ENCODE results near the gene SYT2.

Gene SYT2

DNA sequence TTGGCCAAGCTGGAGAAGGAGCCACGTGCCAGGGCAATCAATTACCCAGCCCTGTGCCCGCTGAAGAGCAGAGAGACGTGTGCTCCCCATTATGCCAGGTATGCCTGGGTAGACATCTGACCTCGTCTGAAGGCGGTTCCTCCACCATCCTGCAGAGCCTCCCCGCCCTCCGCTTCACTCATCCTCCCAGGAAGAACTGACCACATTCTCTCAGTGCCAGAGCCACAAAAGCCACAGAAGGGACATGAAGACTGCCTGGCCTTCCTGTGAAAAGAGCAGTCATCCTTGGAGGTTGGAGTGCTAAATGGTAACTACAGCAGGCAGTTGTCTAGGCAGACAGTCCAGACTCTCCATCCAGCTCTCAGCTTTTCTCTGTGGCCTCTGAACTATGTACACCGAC is 12.0 kb downstream of the SYT2 start:
- peak; percentile 17; the same call in 1 of the 3 replicates for ATAC-seq (ENCODE audit: insufficient read depth, low read depth)
- H3K27me3 ChIP-seq (ENCODE audit: insufficient read depth, low read length, poor library complexity), result no peaks in the 10 kb centered on the region
- no peak overlapping the region for H3K9ac ChIP-seq (ENCODE audit: low read depth, low read length)
- DNase-seq, result no peak
- H3K79me2 ChIP-seq (ENCODE audit: insufficient read depth, low read length), result no peaks in the 10 kb centered on the region
- H4K20me1 ChIP-seq (ENCODE audit: insufficient read depth, low read length), result peaks cover 4% of the 10 kb centered on the region; the same call in 1 of the 2 replicates
- H3K4me3 ChIP-seq (ENCODE audit: low read depth in 1 of 2, low read length in 2 of 2), result no peak overlapping the region
- no peaks in the 10 kb centered on the region for H3K9me3 ChIP-seq (ENCODE audit: insufficient read depth, low read length, severe bottlenecking)
- no peak overlapping the region for H2AFZ ChIP-seq (ENCODE audit: low read depth, low read length)
- H3K4me1 ChIP-seq (ENCODE audit: insufficient read depth, low read length), result no peaks in the 10 kb centered on the region
- no peaks in the 10 kb centered on the region for H3K36me3 ChIP-seq (ENCODE audit: insufficient read depth, low read length)
- no peak overlapping the region for H3K27ac ChIP-seq (ENCODE audit: low read length)
- no peak overlapping the region for H3K4me2 ChIP-seq (ENCODE audit: insufficient read depth, low read length)
- TF ChIP-seq EZH2 (IDR thresholded peaks at IDR 0.05; ENCODE audit: borderline replicate concordance, low read depth, low read length, severe bottlenecking), result no peak
- TF ChIP-seq, protein P1, sequence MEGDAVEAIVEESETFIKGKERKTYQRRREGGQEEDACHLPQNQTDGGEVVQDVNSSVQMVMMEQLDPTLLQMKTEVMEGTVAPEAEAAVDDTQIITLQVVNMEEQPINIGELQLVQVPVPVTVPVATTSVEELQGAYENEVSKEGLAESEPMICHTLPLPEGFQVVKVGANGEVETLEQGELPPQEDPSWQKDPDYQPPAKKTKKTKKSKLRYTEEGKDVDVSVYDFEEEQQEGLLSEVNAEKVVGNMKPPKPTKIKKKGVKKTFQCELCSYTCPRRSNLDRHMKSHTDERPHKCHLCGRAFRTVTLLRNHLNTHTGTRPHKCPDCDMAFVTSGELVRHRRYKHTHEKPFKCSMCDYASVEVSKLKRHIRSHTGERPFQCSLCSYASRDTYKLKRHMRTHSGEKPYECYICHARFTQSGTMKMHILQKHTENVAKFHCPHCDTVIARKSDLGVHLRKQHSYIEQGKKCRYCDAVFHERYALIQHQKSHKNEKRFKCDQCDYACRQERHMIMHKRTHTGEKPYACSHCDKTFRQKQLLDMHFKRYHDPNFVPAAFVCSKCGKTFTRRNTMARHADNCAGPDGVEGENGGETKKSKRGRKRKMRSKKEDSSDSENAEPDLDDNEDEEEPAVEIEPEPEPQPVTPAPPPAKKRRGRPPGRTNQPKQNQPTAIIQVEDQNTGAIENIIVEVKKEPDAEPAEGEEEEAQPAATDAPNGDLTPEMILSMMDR (IDR thresholded peaks at IDR 0.05; ENCODE audit: borderline replicate concordance, extremely low read depth, low read length, poor library complexity, severe bottlenecking), result no peak

DNA sequence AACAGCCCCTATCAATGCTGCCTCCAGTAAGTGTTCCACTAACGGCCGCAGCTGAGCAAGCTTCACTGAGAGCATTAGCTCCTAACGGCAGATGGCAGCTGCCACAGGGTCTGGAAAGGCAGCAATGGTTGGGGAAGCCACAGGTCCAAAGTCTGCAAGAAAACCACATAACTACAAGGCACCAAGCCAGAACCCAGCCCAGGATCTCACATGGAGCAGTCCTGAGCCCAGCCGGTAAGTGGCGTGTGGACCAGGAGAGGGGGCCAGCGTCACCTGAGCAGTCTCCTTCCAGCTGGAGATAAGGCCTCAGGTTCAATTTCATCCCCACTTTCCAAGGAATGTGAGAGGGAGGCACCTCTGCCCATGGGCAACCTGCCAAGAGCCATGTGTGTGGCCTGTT is 13.2 kb downstream of the SYT2 start:
- TF ChIP-seq, protein P1 (IDR thresholded peaks at IDR 0.05; ENCODE audit: borderline replicate concordance, extremely low read depth, low read length, poor library complexity, severe bottlenecking), result no peak
- no peak for TF ChIP-seq EZH2 (IDR thresholded peaks at IDR 0.05; ENCODE audit: borderline replicate concordance, low read depth, low read length, severe bottlenecking)
- peaks cover 5% of the 10 kb centered on the region for H4K20me1 ChIP-seq (ENCODE audit: insufficient read depth, low read length)
- H3K36me3 ChIP-seq (ENCODE audit: insufficient read depth, low read length), result no peaks in the 10 kb centered on the region
- no peaks in the 10 kb centered on the region for H3K4me1 ChIP-seq (ENCODE audit: insufficient read depth, low read length)
- no peak overlapping the region for H3K9ac ChIP-seq (ENCODE audit: low read depth, low read length)
- ATAC-seq (ENCODE audit: insufficient read depth, low read depth) (no peak), DNase-seq (no peak)
- H2AFZ ChIP-seq (ENCODE audit: low read depth, low read length), result no peak overlapping the region
- H3K9me3 ChIP-seq (ENCODE audit: insufficient read depth, low read length, severe bottlenecking), result no peaks in the 10 kb centered on the region
- no peak overlapping the region for H3K27ac ChIP-seq (ENCODE audit: low read length)
- H3K79me2 ChIP-seq (ENCODE audit: insufficient read depth, low read length), result no peaks in the 10 kb centered on the region
- no peak overlapping the region for H3K4me2 ChIP-seq (ENCODE audit: insufficient read depth, low read length)
- H3K4me3 ChIP-seq (ENCODE audit: low read depth in 1 of 2, low read length in 2 of 2), result no peak overlapping the region
- no peaks in the 10 kb centered on the region for H3K27me3 ChIP-seq (ENCODE audit: insufficient read depth, low read length, poor library complexity)

DNA sequence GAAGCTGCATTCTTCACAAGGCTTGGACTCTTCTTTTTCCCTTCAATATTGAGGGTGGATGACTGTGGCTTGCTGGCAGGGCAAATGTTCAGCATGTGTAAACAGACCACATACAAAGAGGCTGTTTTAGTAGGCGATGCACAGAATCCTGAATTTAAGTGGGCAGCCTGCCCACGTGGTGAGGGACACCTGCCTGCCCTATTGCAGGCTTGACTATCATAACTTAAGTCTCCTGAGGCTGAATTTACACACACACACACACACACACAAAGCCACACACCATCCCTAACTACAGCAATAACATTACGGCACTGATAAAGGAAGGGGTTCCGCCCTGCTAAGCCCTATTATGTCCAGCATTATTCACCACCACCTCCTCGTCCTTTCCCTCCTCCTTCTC is 15.9 kb downstream of the SYT2 start:
- peaks cover 12% of the 10 kb centered on the region for H4K20me1 ChIP-seq (ENCODE audit: insufficient read depth, low read length)

More for the DNA sequence above, 15.9 kb downstream of the SYT2 start:
- DNase-seq, result no peak
- Histone ChIP-seq H3K4me2 (ENCODE audit: insufficient read depth, low read length) (no peak overlapping the region), H2AFZ (ENCODE audit: low read depth, low read length) (no peak overlapping the region), H3K9me3 (ENCODE audit: insufficient read depth, low read length, severe bottlenecking) (no peaks in the 10 kb centered on the region), H3K9ac (ENCODE audit: low read depth, low read length) (no peak overlapping the region), H3K4me3 (ENCODE audit: low read depth in 1 of 2, low read length in 2 of 2) (no peak overlapping the region), H3K79me2 (ENCODE audit: insufficient read depth, low read length) (no peaks in the 10 kb centered on the region), H3K36me3 (ENCODE audit: insufficient read depth, low read length) (no peaks in the 10 kb centered on the region), H3K4me1 (ENCODE audit: insufficient read depth, low read length) (no peaks in the 10 kb centered on the region), H3K27me3 (ENCODE audit: insufficient read depth, low read length, poor library complexity) (no peaks in the 10 kb centered on the region), H3K27ac (ENCODE audit: low read length) (no peak overlapping the region)
- TF ChIP-seq, protein P1 (IDR thresholded peaks at IDR 0.05; ENCODE audit: borderline replicate concordance, extremely low read depth, low read length, poor library complexity, severe bottlenecking), result no peak
- no peak for TF ChIP-seq EZH2 (IDR thresholded peaks at IDR 0.05; ENCODE audit: borderline replicate concordance, low read depth, low read length, severe bottlenecking)
- no peak for ATAC-seq (ENCODE audit: insufficient read depth, low read depth)

Measured in DND-41 (cell line).